GM18858 (cell line): ENCODE measurements around the gene PRKRIP1.
"Not testable (repeated sequence)": the region's sequence is repeated elsewhere in the genome, so short reads cannot be mapped to it uniquely, and the experiment has no call there.

Source experiments
- ATAC-seq: cut with Tn5 transposase; IDR thresholded peaks from one replicate; pipeline ENCODE4 v1.9.1; 2021; ENCODE audit not compliant: unreplicated experiment

The PRKRIP1 gene

GRCh38 chr7:102395873-102396709 lies at the start of gene PRKRIP1:
Gene PRKRIP1, plus strand, starts transcription at chr7:102396363. Its CDS starts 49 bp downstream, at chr7:102396412.
- peak; percentile 92 for ATAC-seq

- not testable (repeated sequence) for ATAC-seq
Observed at GRCh38 chr7:102346983-102347382, 49.2 kb upstream of the PRKRIP1 start.

GRCh38 chr7:102356344-102356743 lies 39.8 kb upstream of the PRKRIP1 start, which contains the start of gene SPDYE6:
Gene SPDYE6, minus strand, starts transcription at chr7:102356444. Its CDS starts 421 bp downstream, at chr7:102356023.
- not testable (repeated sequence) for ATAC-seq

GRCh38 chr7:102363549-102364393 lies 32.4 kb upstream of the PRKRIP1 start:
- ATAC-seq = peak; percentile 92

GRCh38 chr7:102364394-102364886 lies 31.7 kb upstream of the PRKRIP1 start:
- not testable (repeated sequence) for ATAC-seq

GRCh38 chr7:102365390-102365789 lies 30.8 kb upstream of the PRKRIP1 start:
- not testable (repeated sequence) for ATAC-seq

GRCh38 chr7:102370038-102370437 lies 26.1 kb upstream of the PRKRIP1 start:
- not testable (repeated sequence) for ATAC-seq

- not testable (repeated sequence) for ATAC-seq
Observed at GRCh38 chr7:102372796-102373195, 23.4 kb upstream of the PRKRIP1 start.

- ATAC-seq = no peak
Observed at GRCh38 chr7:102376964-102377466, 19.1 kb upstream of the PRKRIP1 start.

GRCh38 chr7:102380837-102381236 lies 15.3 kb upstream of the PRKRIP1 start:
- not testable (repeated sequence) for ATAC-seq

- ATAC-seq = not testable (repeated sequence)
Observed at GRCh38 chr7:102381696-102382425, 14.3 kb upstream of the PRKRIP1 start.

GRCh38 chr7:102387064-102387463 lies 9.1 kb upstream of the PRKRIP1 start:
- ATAC-seq = no peak

GRCh38 chr7:102389810-102390209 lies 6.4 kb upstream of the PRKRIP1 start:
- ATAC-seq = no peak

GRCh38 chr7:102390697-102391484 lies 5.3 kb upstream of the PRKRIP1 start:
- ATAC-seq = no peak

GRCh38 chr7:102392330-102392729 lies 3.8 kb upstream of the PRKRIP1 start:
- ATAC-seq = no peak

- ATAC-seq = no peak
Observed at GRCh38 chr7:102393467-102393866, 2.7 kb upstream of the PRKRIP1 start.

GRCh38 chr7:102395592-102395872 lies 631 bp upstream of the PRKRIP1 start:
- ATAC-seq = no peak

- ATAC-seq = no peak
Observed at GRCh38 chr7:102396710-102397019, 502 bp downstream of the PRKRIP1 start.

- no peak for ATAC-seq
Observed at GRCh38 chr7:102398543-102398942, 2.4 kb downstream of the PRKRIP1 start.

GRCh38 chr7:102400360-102400759 lies 4.2 kb downstream of the PRKRIP1 start:
- ATAC-seq = no peak
